PFSK-1 (cell line): Measurements from ENCODE around the gene CNPPD1.

ENCODE experiments used
- POLR2AphosphoS5 ChIP-seq: IDR thresholded peaks from 2 replicates; pipeline ENCODE4 v1.6.1; 2012; ENCODE audit warnings: low read depth, mild to moderate bottlenecking, control low read depth, low read length, moderate library complexity
- SIN3A ChIP-seq: IDR thresholded peaks from 2 replicates; pipeline ENCODE4 v1.6.1; 2012; ENCODE audit warnings: mild to moderate bottlenecking, low read length, moderate library complexity, borderline replicate concordance; ENCODE audit not compliant: insufficient read depth
- TAF1 ChIP-seq: IDR thresholded peaks from 2 replicates; pipeline ENCODE4 v1.6.1; 2012; ENCODE audit warnings: low read length, control low read depth, borderline replicate concordance; ENCODE audit not compliant: insufficient read depth
- TF ChIP-seq, protein P1 (sequence below), 2 experiments: IDR thresholded peaks; 2 replicates each; pipeline versions ENCODE4 v1.6.1 to v1.8.0; 2011 to 2012; ENCODE audit warnings: low read depth in 2 of 2, low read length in 2 of 2, control low read depth in 1 of 2, inconsistent platforms in 1 of 2, mild to moderate bottlenecking in 1 of 2, moderate library complexity in 1 of 2; ENCODE audit not compliant: insufficient read depth in 1 of 2

DNA sequence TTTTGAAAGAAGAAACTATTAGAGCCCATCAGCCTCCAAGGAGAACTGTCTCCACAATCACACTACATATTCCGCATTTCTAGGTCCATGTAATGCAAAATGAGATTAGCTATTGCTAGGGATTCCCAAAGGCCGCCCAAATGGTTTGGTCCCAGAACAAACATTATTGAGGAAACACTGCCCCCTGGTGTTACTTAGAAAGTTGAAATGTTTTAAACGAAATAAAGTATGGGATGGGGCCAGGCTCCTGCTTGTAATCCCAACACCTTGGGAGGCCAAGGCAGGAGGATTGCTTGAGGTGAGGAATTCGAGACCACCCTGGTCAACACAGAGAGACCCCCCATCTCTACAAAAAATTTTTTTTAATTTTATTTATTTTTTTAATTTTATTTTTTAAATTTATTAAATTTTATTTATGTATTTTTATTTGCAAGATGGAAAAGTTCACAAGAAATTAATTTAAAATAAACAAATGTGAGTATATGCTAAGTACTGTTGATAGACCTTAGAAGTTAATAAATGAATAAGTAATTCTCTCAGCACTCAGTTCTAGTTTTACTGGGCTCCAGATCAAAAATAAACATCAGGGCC, 21.6 kb downstream of the CNPPD1 start:
- TF ChIP-seq POLR2AphosphoS5 (no peak), TAF1 (no peak), SIN3A (no peak)
- TF ChIP-seq, protein P1, sequence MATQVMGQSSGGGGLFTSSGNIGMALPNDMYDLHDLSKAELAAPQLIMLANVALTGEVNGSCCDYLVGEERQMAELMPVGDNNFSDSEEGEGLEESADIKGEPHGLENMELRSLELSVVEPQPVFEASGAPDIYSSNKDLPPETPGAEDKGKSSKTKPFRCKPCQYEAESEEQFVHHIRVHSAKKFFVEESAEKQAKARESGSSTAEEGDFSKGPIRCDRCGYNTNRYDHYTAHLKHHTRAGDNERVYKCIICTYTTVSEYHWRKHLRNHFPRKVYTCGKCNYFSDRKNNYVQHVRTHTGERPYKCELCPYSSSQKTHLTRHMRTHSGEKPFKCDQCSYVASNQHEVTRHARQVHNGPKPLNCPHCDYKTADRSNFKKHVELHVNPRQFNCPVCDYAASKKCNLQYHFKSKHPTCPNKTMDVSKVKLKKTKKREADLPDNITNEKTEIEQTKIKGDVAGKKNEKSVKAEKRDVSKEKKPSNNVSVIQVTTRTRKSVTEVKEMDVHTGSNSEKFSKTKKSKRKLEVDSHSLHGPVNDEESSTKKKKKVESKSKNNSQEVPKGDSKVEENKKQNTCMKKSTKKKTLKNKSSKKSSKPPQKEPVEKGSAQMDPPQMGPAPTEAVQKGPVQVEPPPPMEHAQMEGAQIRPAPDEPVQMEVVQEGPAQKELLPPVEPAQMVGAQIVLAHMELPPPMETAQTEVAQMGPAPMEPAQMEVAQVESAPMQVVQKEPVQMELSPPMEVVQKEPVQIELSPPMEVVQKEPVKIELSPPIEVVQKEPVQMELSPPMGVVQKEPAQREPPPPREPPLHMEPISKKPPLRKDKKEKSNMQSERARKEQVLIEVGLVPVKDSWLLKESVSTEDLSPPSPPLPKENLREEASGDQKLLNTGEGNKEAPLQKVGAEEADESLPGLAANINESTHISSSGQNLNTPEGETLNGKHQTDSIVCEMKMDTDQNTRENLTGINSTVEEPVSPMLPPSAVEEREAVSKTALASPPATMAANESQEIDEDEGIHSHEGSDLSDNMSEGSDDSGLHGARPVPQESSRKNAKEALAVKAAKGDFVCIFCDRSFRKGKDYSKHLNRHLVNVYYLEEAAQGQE (IDR thresholded peaks at IDR 0.05; ENCODE audit: insufficient read depth in 1 of 2, low read depth in 2 of 2, low read length in 2 of 2), result no peak
